ENCODE results near the gene PIK3R2. TPM values are rescaled to one million over a fixed set of nuclear protein-coding genes. Genes with fewer than 3 reads are reported as not detected.

PIK3R2 gene
- total and polyA plus RNA-seq, 2 of the 13 experiments (the other 11 are each of a cell fraction or from before 2014, with no cell fraction given) = 18.6 to 25.3 TPM

- TF ChIP-seq ONECUT2 (CRISPR knock-in tag; IDR thresholded peaks at IDR 0.05) = no peak
- no peak for TF ChIP-seq HNF1B (CRISPR knock-in tag; IDR thresholded peaks at IDR 0.05)
- TF ChIP-seq SETDB1 (CRISPR knock-in tag; IDR thresholded peaks at IDR 0.05; ENCODE audit: borderline replicate concordance) = no peak
- no peak for TF ChIP-seq ZBTB1 (CRISPR knock-in tag; IDR thresholded peaks at IDR 0.05; ENCODE audit: borderline replicate concordance)
- TF ChIP-seq ZBTB26 (CRISPR knock-in tag; IDR thresholded peaks at IDR 0.05; ENCODE audit: borderline replicate concordance) = no peak
- TF ChIP-seq ZNF720 (CRISPR knock-in tag; IDR thresholded peaks at IDR 0.05) = no peak
- TF ChIP-seq CBX1 (IDR thresholded peaks at IDR 0.05; ENCODE audit: low read depth) = no peak
These were observed 13.0 kb downstream of the PIK3R2 start (continued) for GRCh38 chr19:18165794-18166544.

GRCh38 chr19:18167011-18167410 is 14.0 kb downstream of the PIK3R2 start:
- H3K36me3 ChIP-seq (replicated peaks in 1 of 2; ENCODE audit: control insufficient read depth in 1 of 2, insufficient read depth in 2 of 2, low read length in 2 of 2) = peaks cover 26 to 43% of the 10 kb centered on the region in 2 experiments
- no peak overlapping the region for H3K27ac ChIP-seq (ENCODE audit: extremely low read length, insufficient read depth, low read length)
- no peaks in the 10 kb centered on the region for H3K79me2 ChIP-seq (ENCODE audit: insufficient read depth, low read length)
- ChIA-PET POLR2A (interaction anchor here (2.6 kb wide), 1 partner anchor 54 kb away, joined by 8 read pairs; no protein-coding TSS in a partner anchor), CTCF (ENCODE audit: low intra/inter-chr PET ratio, low total read pairs) (interaction anchor here (3.2 kb wide), 1 partner anchor 54 kb away, joined by 25 read pairs; no protein-coding TSS in a partner anchor)
- H3K4me1 ChIP-seq (ENCODE audit: insufficient read depth, low read length) = no peaks in the 10 kb centered on the region
- 0 out of 2 replicates have a peak, but pooled peaks cover 3% of the 10 kb centered on the region for H4K20me1 ChIP-seq (ENCODE audit: insufficient read depth, low read length)
- no peak overlapping the region for H3K4me2 ChIP-seq (ENCODE audit: low read depth, low read length)
- in situ Hi-C loops (cut with HindIII; ENCODE audit: extremely low pct_ligation_motif_present, low pct_unique_long_range_greater_than_20kb) = no loop called here
- no peak for TF ChIP-seq MAF1 (CRISPR knock-in tag; IDR thresholded peaks at IDR 0.05; ENCODE audit: borderline replicate concordance)
- TF ChIP-seq MXD4 (CRISPR knock-in tag; IDR thresholded peaks at IDR 0.05) = no peak
- no peak for TF ChIP-seq ZNF383 (CRISPR knock-in tag; IDR thresholded peaks at IDR 0.05; ENCODE audit: borderline replicate concordance)
- no peak for TF ChIP-seq GZF1 (CRISPR knock-in tag; IDR thresholded peaks at IDR 0.05)
- TF ChIP-seq ZNF773 (CRISPR knock-in tag; IDR thresholded peaks at IDR 0.05; ENCODE audit: borderline replicate concordance) = no peak
- TF ChIP-seq RBFOX2 (IDR thresholded peaks at IDR 0.05; ENCODE audit: low read depth, low read length) = 0 out of 2 replicates have a peak, but pooled peaks have one; percentile 19
- no peak for TF ChIP-seq ZNF329 (CRISPR knock-in tag; IDR thresholded peaks at IDR 0.05; ENCODE audit: low read depth)
- FAIRE-seq (no peak), ATAC-seq (no peak), DNase-seq (ENCODE audit: low spot score) (no peak)
- BruUV-seq (replicated peaks) = no TSS peak
- intact Hi-C loops (cut with micrococcal nuclease; ENCODE audit: unreplicated experiment) = no loop called here
- H3K4me3 ChIP-seq (replicated peaks in 1 of 3; ENCODE audit: insufficient read depth in 1 of 3, low read depth in 2 of 3, low read length in 3 of 3) = no peak overlapping the region
- H3K27me3 ChIP-seq (ENCODE audit: control insufficient read depth in 1 of 2, insufficient read depth in 2 of 2, low read length in 2 of 2) = no peaks in the 10 kb centered on the region
- H2AFZ ChIP-seq (ENCODE audit: low read length) = no peak overlapping the region
- WGBS (ENCODE audit: low lambda C conversion rate) = 95% methylated on average over 14 of the region's 21 CpGs
- no peaks in the 10 kb centered on the region for H3K9me3 ChIP-seq (ENCODE audit: low read length)
- no peak overlapping the region for H3K9ac ChIP-seq (ENCODE audit: insufficient read depth, low read depth, low read length)
